WI38 (cell line): ENCODE data around the gene LMO2.
"Not testable (repeated sequence)": the region's sequence is repeated elsewhere in the genome, so short reads cannot be mapped to it uniquely, and the experiment has no call there.

Experiments used
- H3K4me3 ChIP-seq: 2 replicates; pipeline ENCODE4 v1.5.1; 2011; ENCODE audit warnings: low read depth, mild to moderate bottlenecking, control low read depth, low read length
- CTCF ChIP-seq: IDR thresholded peaks from 2 replicates; pipeline ENCODE4 v1.5.1; 2012; ENCODE audit warnings: low read depth, mild to moderate bottlenecking, control low read depth, low read length

LMO2 gene

GRCh38 chr11:33843018-33843417 is 48.9 kb downstream of the LMO2 start:
- no peak overlapping the region for H3K4me3 ChIP-seq
- TF ChIP-seq CTCF, result no peak

GRCh38 chr11:33842236-33842915 is 49.5 kb downstream of the LMO2 start:
- TF ChIP-seq CTCF, result no peak
- no peak overlapping the region for H3K4me3 ChIP-seq

GRCh38 chr11:33838234-33838633 is 53.6 kb downstream of the LMO2 start:
- not testable (repeated sequence) for H3K4me3 ChIP-seq

- not testable (repeated sequence) for H3K4me3 ChIP-seq
Observed at GRCh38 chr11:33837334-33837733, 54.5 kb downstream of the LMO2 start.

- H3K4me3 ChIP-seq, result no peak overlapping the region
- TF ChIP-seq CTCF, result no peak
Observed at GRCh38 chr11:33835143-33835878, 56.6 kb downstream of the LMO2 start.

GRCh38 chr11:33832676-33833075 is 59.2 kb downstream of the LMO2 start:
- TF ChIP-seq CTCF, result no peak
- no peak overlapping the region for H3K4me3 ChIP-seq

GRCh38 chr11:33830903-33831648 is 60.8 kb downstream of the LMO2 start:
- TF ChIP-seq CTCF, result no peak
- H3K4me3 ChIP-seq, result no peak overlapping the region

GRCh38 chr11:33829430-33830141 is 62.3 kb downstream of the LMO2 start:
- H3K4me3 ChIP-seq, result peak overlapping the region; percentile 48
- TF ChIP-seq CTCF, result peak; percentile 87
